GM19035 (cell line): ENCODE results near the gene PHF21B.
"Not testable (repeated sequence)": the region's sequence is repeated elsewhere in the genome, so short reads cannot be mapped to it uniquely, and the experiment has no call there.

Source experiments
- ATAC-seq: cut with Tn5 transposase; IDR thresholded peaks from one replicate; pipeline ENCODE4 v1.9.1; 2021; ENCODE audit not compliant: unreplicated experiment

Gene PHF21B

GRCh38 chr22:44963832-44964721 lies 45.7 kb downstream of the PHF21B start:
- no peak for ATAC-seq

- no peak for ATAC-seq
Observed at GRCh38 chr22:44962741-44963454, 46.9 kb downstream of the PHF21B start.

GRCh38 chr22:44961682-44962081 lies 48.1 kb downstream of the PHF21B start:
- not testable (repeated sequence) for ATAC-seq

GRCh38 chr22:44956840-44957767 lies 52.7 kb downstream of the PHF21B start:
- no peak for ATAC-seq

- ATAC-seq: peak; percentile 53
Observed at GRCh38 chr22:44955102-44955501, 54.7 kb downstream of the PHF21B start.

DNA sequence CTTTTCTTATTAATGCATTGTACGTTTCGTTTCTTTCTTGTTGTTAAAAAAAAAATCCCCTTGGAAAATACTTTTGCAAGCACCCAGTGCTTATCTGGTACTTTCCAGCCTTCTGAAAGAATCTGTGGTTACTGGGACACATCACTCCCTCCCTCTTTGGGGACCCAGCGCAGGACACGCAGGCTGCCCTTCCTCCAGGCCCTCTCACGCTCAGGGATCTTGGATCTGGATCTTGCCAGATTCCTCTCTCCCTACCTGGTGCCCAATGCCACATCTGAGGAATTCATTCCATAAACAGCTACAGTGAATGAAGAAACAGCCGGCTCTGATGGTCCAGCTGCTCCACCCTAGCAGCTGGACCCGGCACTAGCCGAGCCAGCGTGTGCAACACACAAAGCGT lies 55.7 kb downstream of the PHF21B start:
- ATAC-seq: no peak

- no peak for ATAC-seq
Observed at GRCh38 chr22:44952863-44953746, 56.7 kb downstream of the PHF21B start.

DNA sequence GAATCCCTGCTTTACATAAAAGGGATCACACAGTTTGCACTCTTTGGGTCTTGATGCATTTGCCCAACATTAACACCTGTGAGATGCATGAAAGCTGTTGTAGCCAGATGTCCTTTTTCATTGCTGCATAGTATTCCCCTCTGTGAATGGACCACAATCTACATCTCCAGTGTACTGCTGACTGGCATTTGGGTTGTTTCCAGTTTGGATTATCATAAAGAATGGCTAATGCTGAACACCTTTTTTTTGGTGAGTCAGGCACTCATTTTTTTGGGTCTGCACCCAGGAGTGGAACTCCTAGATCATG lies 58.3 kb downstream of the PHF21B start:
- no peak for ATAC-seq

DNA sequence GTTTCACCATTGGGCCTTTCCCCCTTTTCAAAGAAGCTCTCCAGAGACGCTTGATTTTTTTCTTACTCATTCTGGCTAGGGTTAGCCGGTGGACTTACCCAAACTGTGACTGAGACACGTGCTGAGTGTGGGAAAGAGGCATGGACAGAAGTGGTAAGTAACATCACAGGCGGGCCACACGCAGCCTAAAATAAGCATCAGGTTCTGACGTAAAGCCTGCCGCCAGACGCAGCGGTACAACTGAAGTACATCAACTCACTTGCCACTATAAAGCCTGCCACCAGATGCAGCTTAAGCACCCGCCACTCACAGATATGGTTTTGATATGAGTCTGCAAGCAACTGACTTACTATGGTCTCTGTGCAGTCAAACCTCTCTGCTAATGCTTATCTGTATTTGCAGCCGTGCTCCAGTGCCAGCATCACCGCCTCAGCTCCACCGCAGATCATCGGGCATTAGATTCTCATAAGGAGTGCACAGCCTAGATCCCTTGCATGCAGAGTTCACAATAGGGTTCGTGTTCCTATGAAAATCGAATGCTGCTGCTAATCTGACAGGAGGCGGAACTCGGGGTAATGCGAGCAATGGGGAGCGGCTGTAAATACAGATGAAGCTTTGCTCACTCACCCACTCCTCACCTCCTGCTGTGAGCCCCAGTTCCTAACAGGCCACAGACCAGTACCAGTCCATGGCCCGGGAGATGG lies 58.8 kb downstream of the PHF21B start:
- no peak for ATAC-seq

DNA sequence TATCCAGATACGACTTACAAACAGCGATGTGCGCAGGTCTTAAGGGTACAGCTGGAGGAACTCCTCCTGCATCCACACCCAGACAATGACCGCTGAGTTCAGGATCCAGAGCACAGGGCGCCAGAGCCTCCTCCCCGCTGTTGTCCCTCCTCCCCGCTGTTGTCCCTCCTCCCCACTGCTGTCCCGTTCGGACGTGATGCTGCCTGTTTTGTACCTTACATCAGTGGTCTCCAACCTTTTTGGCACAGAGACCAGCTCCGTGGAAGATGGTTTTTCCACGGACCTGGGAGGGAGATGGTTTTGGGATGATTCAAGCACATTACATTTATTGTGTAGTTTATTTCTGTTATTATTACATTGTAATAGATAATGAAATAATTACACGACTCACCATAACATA lies 62.0 kb downstream of the PHF21B start:
- no peak for ATAC-seq

DNA sequence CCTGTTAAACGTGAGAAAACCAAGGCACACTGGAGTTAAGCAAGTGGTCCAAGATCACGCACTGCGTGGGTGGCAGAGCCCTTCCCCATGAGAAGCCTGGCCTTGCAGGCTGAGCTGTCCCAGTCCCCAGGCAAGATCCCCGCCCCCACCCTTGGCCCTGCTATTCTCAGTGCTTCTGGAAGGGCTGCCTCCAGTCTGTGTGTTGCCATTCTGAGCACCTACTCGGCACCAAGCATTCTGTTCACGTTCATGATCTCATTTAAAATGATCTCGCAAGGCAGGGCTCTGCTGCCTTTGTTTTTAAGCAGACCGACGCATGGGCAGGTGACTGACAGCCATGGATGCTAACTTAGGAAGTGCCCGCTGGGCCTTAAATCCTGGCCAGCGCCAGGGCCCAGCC lies 62.8 kb downstream of the PHF21B start:
- no peak for ATAC-seq

GRCh38 chr22:44944883-44945601 lies 64.8 kb downstream of the PHF21B start:
- no peak for ATAC-seq

DNA sequence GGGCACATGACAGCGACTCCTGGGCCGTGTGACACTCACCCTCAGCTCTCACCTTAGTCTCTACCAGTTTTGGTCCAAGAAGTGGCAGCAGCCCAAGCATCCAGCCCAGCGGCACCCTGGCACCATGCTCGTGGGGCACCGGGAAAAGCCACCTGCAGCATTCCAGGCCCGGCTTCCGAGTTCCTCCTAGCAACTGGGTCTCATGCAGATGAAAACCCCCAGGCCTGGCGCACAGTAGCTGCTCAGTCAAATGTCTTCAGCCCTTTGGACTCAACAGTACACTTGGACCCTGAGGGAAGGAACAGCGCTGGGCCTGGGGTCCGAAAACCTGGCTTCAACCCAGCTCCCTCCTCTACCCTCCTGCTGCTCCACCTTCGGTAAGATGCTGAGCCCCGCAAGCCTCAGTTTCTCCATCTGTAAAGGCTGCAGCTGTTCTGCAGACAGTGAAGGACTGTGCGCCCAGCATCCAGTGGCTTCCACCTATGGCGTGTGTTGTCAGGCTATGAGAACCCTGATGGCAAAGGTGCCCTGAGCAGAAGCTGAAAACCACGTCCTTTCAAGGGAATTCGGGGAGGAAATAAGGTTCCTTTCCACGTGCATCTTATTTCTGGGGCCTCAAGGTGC lies 66.0 kb downstream of the PHF21B start:
- ATAC-seq: no peak

- no peak for ATAC-seq
Observed at GRCh38 chr22:44942979-44943700, 66.7 kb downstream of the PHF21B start.

- no peak for ATAC-seq
Observed at GRCh38 chr22:44942056-44942455, 67.7 kb downstream of the PHF21B start.

- no peak for ATAC-seq
Observed at GRCh38 chr22:44941207-44941606, 68.6 kb downstream of the PHF21B start.

GRCh38 chr22:44940130-44940529 lies 69.7 kb downstream of the PHF21B start:
- ATAC-seq: no peak

DNA sequence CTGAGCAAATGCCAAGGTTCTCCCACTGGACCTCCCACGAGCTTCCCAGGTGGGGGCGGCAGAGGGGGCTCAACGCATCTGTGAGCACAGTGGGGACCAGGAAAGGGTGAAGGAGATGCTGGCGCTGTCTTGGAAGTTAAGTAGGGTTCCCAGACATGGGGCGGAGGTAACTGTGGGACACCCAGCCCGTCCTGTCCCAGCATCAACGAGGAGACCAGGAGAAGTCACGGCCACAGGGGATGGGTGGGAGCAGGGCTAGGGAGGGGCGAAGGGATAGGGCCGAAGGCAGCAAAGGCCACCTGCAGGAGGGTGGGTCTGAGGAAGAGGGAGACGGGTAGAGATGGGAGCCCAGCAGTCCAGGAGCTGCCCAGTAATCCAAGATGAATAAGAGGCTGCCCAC lies 70.4 kb downstream of the PHF21B start:
- ATAC-seq: no peak
